ENCODE measurements around the gene SMIM32. TPM values are rescaled to one million over a fixed set of nuclear protein-coding genes. Genes with fewer than 3 reads are reported as not detected.

SMIM32 gene
- total RNA-seq, 6 experiments from 2014 or later, result 0.25 to 1.1 TPM; not detected in 4

GRCh38 chr5:136228136-136228757, 35.3 kb upstream of the SMIM32 start:
- TF ChIP-seq, protein P1, sequence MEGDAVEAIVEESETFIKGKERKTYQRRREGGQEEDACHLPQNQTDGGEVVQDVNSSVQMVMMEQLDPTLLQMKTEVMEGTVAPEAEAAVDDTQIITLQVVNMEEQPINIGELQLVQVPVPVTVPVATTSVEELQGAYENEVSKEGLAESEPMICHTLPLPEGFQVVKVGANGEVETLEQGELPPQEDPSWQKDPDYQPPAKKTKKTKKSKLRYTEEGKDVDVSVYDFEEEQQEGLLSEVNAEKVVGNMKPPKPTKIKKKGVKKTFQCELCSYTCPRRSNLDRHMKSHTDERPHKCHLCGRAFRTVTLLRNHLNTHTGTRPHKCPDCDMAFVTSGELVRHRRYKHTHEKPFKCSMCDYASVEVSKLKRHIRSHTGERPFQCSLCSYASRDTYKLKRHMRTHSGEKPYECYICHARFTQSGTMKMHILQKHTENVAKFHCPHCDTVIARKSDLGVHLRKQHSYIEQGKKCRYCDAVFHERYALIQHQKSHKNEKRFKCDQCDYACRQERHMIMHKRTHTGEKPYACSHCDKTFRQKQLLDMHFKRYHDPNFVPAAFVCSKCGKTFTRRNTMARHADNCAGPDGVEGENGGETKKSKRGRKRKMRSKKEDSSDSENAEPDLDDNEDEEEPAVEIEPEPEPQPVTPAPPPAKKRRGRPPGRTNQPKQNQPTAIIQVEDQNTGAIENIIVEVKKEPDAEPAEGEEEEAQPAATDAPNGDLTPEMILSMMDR (IDR thresholded peaks at IDR 0.05), result no peak
- no peak for TF ChIP-seq POLR2A (IDR thresholded peaks at IDR 0.05)
- Histone ChIP-seq H3K4me3 (no peak overlapping the region), H3K4me1 (no peaks in the 10 kb centered on the region), H3K27ac (no peak overlapping the region), H3K36me3 (no peaks in the 10 kb centered on the region), H3K9me3 (no peaks in the 10 kb centered on the region), H3K27me3 (no peaks in the 10 kb centered on the region)
- DNase-seq, result no peak
- WGBS (ENCODE audit: insufficient coverage, low coverage, low lambda C conversion rate, missing lambda C conversion rate), result 34% methylated on average over 7 of the region's 7 CpGs
- intact Hi-C loops (cut with DNase I), result no loop called here
- ATAC-seq, result no peak

DNA sequence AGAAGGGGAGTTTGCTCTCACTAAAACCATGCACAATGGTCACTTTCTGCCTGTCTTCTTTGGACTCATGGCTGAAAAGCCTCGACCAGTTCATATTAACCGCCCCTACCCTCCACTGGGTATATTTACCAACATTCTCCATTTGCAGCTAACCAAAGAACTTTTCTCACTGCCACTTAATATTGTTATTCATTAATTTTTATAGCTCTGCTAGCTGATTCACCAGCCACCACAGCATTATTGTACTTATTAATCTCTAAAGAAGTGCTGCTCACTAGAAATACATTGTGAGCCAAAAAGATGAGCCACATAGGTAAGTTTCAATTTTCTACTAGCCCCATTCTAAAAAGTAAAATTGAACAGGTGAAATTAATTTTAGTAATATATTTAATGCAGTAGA, 33.4 kb upstream of the SMIM32 start:
- ATAC-seq, result no peak
- DNase-seq, result no peak
- intact Hi-C loops (cut with DNase I), result no loop called here
- H3K27ac ChIP-seq, result no peak overlapping the region
- H3K27me3 ChIP-seq, result no peaks in the 10 kb centered on the region
- no peak overlapping the region for H3K4me3 ChIP-seq
- 54% methylated on average over 2 of the region's 2 CpGs for WGBS (ENCODE audit: insufficient coverage, low coverage, low lambda C conversion rate, missing lambda C conversion rate)
- TF ChIP-seq, protein P1 (IDR thresholded peaks at IDR 0.05), result no peak
- no peak for TF ChIP-seq POLR2A (IDR thresholded peaks at IDR 0.05)
- H3K9me3 ChIP-seq, result no peaks in the 10 kb centered on the region
- no peaks in the 10 kb centered on the region for H3K4me1 ChIP-seq
- no peaks in the 10 kb centered on the region for H3K36me3 ChIP-seq

GRCh38 chr5:136225796-136226195, 32.8 kb upstream of the SMIM32 start:
- intact Hi-C loops (cut with DNase I), result no loop called here
- Histone ChIP-seq H3K4me3 (no peak overlapping the region), H3K27ac (no peak overlapping the region), H3K36me3 (no peaks in the 10 kb centered on the region), H3K27me3 (no peaks in the 10 kb centered on the region), H3K9me3 (no peaks in the 10 kb centered on the region), H3K4me1 (no peaks in the 10 kb centered on the region)
- ATAC-seq (no peak), DNase-seq (no peak)
- WGBS (ENCODE audit: insufficient coverage, low coverage, low lambda C conversion rate, missing lambda C conversion rate), result no CpG with 5 or more reads among the region's 2 CpGs
- no peak for TF ChIP-seq POLR2A (IDR thresholded peaks at IDR 0.05)
- TF ChIP-seq, protein P1 (IDR thresholded peaks at IDR 0.05), result no peak

GRCh38 chr5:136222580-136223235, 29.7 kb upstream of the SMIM32 start:
- 60% methylated on average over 3 of the region's 4 CpGs for WGBS (ENCODE audit: insufficient coverage, low coverage, low lambda C conversion rate, missing lambda C conversion rate)
- TF ChIP-seq POLR2A (IDR thresholded peaks at IDR 0.05), result no peak
- Histone ChIP-seq H3K9me3 (no peaks in the 10 kb centered on the region), H3K36me3 (no peaks in the 10 kb centered on the region), H3K4me3 (no peak overlapping the region), H3K27ac (no peak overlapping the region), H3K4me1 (no peaks in the 10 kb centered on the region), H3K27me3 (no peaks in the 10 kb centered on the region)
- intact Hi-C loops (cut with DNase I), result no loop called here
- ATAC-seq, result no peak
- DNase-seq, result no peak

DNA sequence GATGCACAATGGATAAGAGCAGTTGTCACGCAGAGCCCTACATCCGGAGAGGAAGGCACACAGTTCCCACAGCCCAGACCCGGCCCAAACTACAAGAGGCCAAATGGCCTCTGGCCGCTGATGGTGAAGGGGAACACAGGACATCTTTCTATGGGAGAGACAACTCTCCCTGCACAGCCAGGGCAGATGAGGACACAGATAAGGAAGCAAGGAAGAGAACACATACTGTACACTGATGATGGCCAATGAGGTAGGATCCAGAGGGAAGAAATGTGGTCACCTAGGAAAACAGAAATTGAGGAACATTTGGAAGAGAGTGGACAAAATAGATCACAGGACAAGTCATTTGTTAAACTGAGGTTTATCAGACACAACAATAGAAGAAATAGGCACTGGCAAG, 28.4 kb upstream of the SMIM32 start:
- 74% methylated on average over 3 of the region's 4 CpGs for WGBS (ENCODE audit: insufficient coverage, low coverage, low lambda C conversion rate, missing lambda C conversion rate)
- no peak overlapping the region for H3K4me3 ChIP-seq
- no peaks in the 10 kb centered on the region for H3K27me3 ChIP-seq
- no peaks in the 10 kb centered on the region for H3K36me3 ChIP-seq
- intact Hi-C loops (cut with DNase I), result no loop called here
- no peaks in the 10 kb centered on the region for H3K9me3 ChIP-seq
- H3K27ac ChIP-seq, result no peak overlapping the region
- no peaks in the 10 kb centered on the region for H3K4me1 ChIP-seq
- no peak for ATAC-seq
- TF ChIP-seq, protein P1 (IDR thresholded peaks at IDR 0.05), result no peak
- no peak for TF ChIP-seq POLR2A (IDR thresholded peaks at IDR 0.05)
- no peak for DNase-seq

Data from right lobe of liver (tissue), 6 donors.